HUES64 (cell line): Measurements from ENCODE around the gene OPA3.

Experiments
- H3K27ac ChIP-seq: 2 replicates; pipeline ENCODE4 v1.7.0; 2013; ENCODE audit warnings: low read depth, low read length, inconsistent platforms
- H3K27me3 ChIP-seq: 2 replicates; pipeline ENCODE4 v1.6.1; 2013; ENCODE audit warnings: mild to moderate bottlenecking, low read length; ENCODE audit not compliant: insufficient read depth
- H3K36me3 ChIP-seq: 2 replicates; pipeline ENCODE4 v1.6.1; 2013; ENCODE audit warnings: mild to moderate bottlenecking, low read length; ENCODE audit not compliant: insufficient read depth
- H3K4me1 ChIP-seq: 2 replicates; pipeline ENCODE4 v1.6.1; 2013; ENCODE audit warnings: mild to moderate bottlenecking, low read length, moderate library complexity; ENCODE audit not compliant: insufficient read depth
- H3K4me3 ChIP-seq: 2 replicates; pipeline ENCODE4 v1.5.1; 2013; ENCODE audit warnings: mild to moderate bottlenecking, low read length, moderate library complexity
- H3K9ac ChIP-seq: 2 replicates; pipeline ENCODE4 v1.6.1; 2013; ENCODE audit warnings: mild to moderate bottlenecking, low read depth, low read length
- H3K9me3 ChIP-seq: 2 replicates; pipeline ENCODE4 v1.6.1; 2013; ENCODE audit warnings: low read depth, low read length; ENCODE audit not compliant: insufficient read depth
- WGBS: fragments of 150-250, 120-280 bp; methylation state at CpG from one replicate; pipeline ENCODE4 v1.1.7; 2013; ENCODE audit warnings: missing lambda C conversion rate; 5-methylcytosine and 5-hydroxymethylcytosine counted together

Gene OPA3

DNA sequence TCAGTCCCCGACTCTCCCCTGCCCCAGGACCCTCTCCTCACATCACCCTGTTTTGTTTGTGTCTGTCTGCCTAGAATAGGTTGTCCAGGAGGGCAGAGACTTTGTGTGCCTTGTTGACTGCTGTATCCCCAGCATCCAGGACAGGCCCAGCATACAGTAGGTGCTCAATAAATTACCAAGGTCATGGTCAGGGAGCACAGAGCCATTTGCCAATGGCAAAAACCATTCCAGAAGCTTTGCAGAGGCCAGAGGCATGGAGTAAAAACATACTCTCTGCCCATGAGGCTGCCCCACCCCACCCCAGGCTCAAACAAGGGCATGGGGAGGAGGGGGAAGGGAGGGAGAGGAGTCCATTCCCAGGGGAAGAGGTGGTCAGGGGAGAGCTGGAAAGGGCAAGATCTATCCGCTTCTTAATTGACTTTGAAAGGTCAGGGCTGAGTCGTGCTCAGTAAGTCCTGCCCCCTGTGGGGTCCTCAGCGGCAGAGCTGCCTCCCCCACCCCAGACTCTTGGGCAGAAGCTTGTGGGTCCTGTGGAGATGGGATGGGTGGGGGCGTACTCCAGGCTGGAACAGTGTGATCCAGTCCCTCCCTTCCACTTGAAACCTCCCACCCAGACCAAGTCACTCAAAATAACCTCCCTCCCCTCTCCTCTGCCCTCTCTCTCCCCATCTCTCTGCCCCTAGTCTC is 13.0 kb upstream of the OPA3 start:
- Histone ChIP-seq H3K9ac (no peak overlapping the region), H3K4me1 (0 out of 2 replicates have a peak, but pooled peaks cover 7% of the 10 kb centered on the region), H3K36me3 (no peaks in the 10 kb centered on the region), H3K27ac (no peak overlapping the region), H3K9me3 (no peaks in the 10 kb centered on the region), H3K4me3 (peak overlapping the region; percentile 48), H3K27me3 (peaks cover 61% of the 10 kb centered on the region)
- WGBS, result 9% methylated on average over 5 of the region's 5 CpGs

DNA sequence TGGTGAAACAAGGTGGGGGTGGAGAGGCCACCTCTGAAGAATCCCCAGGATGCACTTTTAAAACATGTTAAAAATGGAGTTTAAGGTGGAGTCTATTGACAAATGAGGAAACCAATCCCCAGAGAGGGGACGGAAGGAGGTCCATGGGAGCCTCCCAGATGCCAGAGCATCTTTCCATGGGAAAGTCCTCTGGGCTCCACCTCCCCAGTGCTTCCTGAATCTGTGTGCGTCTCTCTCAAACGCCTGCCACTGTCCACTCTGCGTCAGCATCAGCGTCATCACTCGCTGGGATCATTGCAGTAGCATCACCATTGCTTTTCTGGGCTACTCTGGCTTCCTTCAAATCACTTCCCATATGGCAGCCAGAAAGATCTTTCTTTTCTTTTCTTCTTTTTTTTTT is 11.2 kb upstream of the OPA3 start:
- no peaks in the 10 kb centered on the region for H3K36me3 ChIP-seq
- H3K27me3 ChIP-seq, result peaks cover 59% of the 10 kb centered on the region
- 86% methylated on average over 6 of the region's 6 CpGs for WGBS
- no peaks in the 10 kb centered on the region for H3K9me3 ChIP-seq
- 0 out of 2 replicates have a peak, but pooled peaks cover 7% of the 10 kb centered on the region for H3K4me1 ChIP-seq
- no peak overlapping the region for H3K4me3 ChIP-seq
- H3K27ac ChIP-seq, result no peak overlapping the region
- no peak overlapping the region for H3K9ac ChIP-seq

DNA sequence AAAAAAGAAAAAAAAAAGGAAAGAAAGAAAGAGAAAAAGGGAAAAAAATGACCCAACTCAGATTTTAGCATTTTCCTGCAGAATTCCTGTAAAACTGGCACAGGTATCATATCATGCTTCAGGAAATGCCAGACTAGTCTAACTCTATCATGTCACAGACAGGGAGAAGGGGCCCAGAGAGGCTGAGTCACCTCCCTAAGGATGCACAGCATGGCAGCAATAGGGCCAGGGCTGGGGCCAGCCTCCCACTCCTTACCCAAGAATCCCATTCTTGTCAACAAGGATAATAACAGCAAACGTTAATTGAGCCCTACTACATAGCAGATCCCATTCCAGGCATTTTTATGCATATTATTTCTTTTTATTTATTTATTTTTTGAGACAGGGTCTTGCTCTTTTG is 8.9 kb upstream of the OPA3 start:
- Histone ChIP-seq H3K36me3 (no peaks in the 10 kb centered on the region), H3K27me3 (peaks cover 42% of the 10 kb centered on the region), H3K9ac (no peak overlapping the region), H3K27ac (no peak overlapping the region), H3K4me3 (no peak overlapping the region), H3K4me1 (0 out of 2 replicates have a peak, but pooled peaks cover 3% of the 10 kb centered on the region), H3K9me3 (no peaks in the 10 kb centered on the region)
- 7% methylated on average over 1 of the region's 1 CpG for WGBS

DNA sequence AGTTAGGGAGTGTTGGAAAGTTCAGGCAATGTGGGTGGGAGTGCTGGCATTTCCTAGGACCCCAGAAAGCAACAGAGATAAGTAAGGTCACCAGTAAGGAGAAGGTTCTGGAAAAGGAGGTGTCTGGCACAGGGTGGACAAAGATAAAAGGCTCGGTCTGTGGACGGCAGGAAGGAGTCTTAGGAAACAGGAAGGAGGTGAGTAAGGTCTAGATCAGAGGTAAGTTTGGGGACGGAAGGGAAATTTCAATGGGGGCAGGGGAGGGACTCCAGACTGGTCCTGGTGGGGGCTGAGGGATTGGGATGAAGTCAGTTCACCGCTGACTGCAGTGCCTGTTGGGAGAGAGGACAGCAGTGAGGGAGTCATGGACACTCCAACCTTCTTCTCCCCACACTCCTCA is 7.8 kb upstream of the OPA3 start:
- H3K9ac ChIP-seq, result no peak overlapping the region
- H3K4me3 ChIP-seq, result no peak overlapping the region
- H3K36me3 ChIP-seq, result no peaks in the 10 kb centered on the region
- no peak overlapping the region for H3K27ac ChIP-seq
- peaks cover 31% of the 10 kb centered on the region for H3K27me3 ChIP-seq
- 84% methylated on average over 3 of the region's 4 CpGs for WGBS
- H3K9me3 ChIP-seq, result no peaks in the 10 kb centered on the region
- H3K4me1 ChIP-seq, result 0 out of 2 replicates have a peak, but pooled peaks cover under 1% of the 10 kb centered on the region

DNA sequence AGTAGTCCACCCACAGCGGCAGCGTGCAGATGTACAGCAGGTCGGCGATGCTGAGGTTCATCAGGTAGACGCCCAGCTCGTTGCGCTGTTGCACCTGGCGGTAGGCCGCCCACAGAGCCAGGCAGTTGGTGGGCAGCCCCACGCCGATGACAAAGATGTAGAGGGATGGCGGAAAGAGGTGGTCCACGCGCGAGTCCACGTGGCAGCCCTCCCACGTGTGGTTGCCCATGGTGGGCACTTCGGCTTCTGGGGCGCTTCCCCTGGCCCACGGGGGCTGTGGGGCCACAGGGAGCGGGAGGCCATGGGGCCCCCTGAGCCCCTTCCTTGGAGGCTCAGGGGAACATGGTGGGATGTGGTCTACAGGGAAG is 7.0 kb upstream of the OPA3 start:
- Histone ChIP-seq H3K27me3 (peaks cover 23% of the 10 kb centered on the region), H3K4me3 (no peak overlapping the region), H3K27ac (no peak overlapping the region), H3K36me3 (no peaks in the 10 kb centered on the region), H3K9me3 (no peaks in the 10 kb centered on the region), H3K9ac (no peak overlapping the region), H3K4me1 (no peaks in the 10 kb centered on the region)
- WGBS, result 95% methylated on average over 21 of the region's 21 CpGs

DNA sequence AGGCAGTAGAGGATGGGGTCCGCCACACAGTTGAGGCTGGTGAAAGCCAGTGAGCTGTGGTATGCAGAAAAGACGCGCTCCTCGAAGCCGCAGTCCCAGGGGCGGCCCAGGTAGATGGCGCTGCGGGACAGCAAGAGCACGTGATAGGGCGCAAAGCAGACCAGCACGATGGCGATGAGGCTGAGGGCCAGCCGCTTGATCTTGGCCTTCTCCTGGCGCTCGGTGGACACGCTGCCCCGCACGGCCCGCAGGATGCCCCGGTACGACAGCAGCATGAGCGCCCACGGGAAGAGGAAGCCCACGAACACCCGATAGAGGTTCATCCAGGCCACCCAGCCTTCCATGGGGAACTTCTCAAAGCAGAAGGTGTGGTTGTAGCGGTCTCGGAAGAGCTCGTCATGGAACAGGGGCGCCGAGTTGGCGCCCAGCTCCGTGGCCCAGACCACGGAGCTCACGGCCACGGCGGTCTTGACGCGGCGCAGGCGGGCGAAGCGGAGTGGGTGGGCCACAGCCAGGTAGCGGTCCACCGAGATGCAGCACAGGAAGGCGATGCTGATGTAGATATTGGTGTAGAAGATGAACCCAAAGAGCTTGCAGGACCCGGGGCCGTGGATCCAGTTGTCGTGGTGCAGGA is 6.5 kb upstream of the OPA3 start:
- no peaks in the 10 kb centered on the region for H3K9me3 ChIP-seq
- H3K4me1 ChIP-seq, result no peaks in the 10 kb centered on the region
- H3K36me3 ChIP-seq, result no peaks in the 10 kb centered on the region
- H3K4me3 ChIP-seq, result no peak overlapping the region
- H3K9ac ChIP-seq, result no peak overlapping the region
- WGBS, result 64% methylated on average over 48 of the region's 48 CpGs
- H3K27ac ChIP-seq, result no peak overlapping the region
- peaks cover 21% of the 10 kb centered on the region for H3K27me3 ChIP-seq

DNA sequence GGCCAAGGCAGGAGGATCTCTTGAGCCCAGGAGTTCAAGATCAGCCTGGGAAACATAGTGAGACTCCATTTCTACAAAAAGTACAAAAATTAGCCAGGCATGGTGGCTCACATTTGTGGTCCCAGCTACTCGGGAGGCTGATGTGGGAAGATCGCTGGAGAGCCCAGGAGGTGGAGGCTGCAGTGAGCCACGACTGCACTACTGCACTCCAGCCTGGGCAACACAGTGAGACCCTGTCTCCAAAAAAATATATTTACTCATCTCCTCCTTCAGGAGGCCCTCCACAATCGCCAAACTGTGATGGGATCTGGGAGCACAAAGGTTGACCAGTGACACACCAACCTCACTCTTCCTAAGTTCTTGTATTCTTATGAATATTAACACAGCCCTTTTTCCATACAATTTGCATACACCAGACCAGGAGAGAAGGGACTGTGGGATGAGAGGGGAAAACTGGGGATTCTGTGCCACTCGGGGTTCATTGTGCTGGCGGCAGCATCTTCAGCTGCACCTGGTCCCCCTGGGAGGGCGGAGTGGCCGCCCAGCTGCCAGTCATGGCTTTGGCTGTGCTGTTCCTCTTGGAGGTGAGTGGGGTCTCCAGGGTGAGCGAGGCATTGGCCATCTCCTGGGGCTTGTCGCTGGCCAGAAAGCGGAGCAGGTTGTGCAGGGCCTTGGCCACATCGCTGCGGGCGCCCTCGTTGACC is 5.8 kb upstream of the OPA3 start:
- no peak overlapping the region for H3K9ac ChIP-seq
- WGBS, result 74% methylated on average over 15 of the region's 15 CpGs
- no peaks in the 10 kb centered on the region for H3K9me3 ChIP-seq
- no peak overlapping the region for H3K27ac ChIP-seq
- peaks cover 21% of the 10 kb centered on the region for H3K27me3 ChIP-seq
- H3K4me1 ChIP-seq, result no peaks in the 10 kb centered on the region
- no peaks in the 10 kb centered on the region for H3K36me3 ChIP-seq
- H3K4me3 ChIP-seq, result no peak overlapping the region

DNA sequence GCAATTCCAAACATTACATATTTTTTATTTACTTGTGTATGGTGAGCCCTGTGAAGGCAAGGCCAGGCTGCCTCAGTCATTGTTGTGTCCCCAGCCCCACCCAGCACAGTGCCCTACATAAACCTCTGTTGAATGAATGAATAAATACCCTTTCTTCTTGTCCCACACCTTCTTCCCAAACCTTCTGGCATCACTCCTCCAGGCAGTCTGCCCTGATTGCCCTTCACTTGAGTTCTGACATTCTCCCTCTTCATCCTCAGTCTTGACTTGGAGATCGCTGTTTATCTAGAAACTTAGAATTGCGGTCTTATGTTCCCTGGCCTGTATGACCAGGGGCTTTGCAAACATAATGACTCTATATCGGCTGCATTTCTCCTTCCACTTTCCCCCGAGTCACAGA is 5.2 kb upstream of the OPA3 start:
- Histone ChIP-seq H3K27me3 (peaks cover 21% of the 10 kb centered on the region), H3K4me1 (no peaks in the 10 kb centered on the region), H3K36me3 (no peaks in the 10 kb centered on the region), H3K9ac (no peak overlapping the region), H3K4me3 (no peak overlapping the region), H3K9me3 (no peaks in the 10 kb centered on the region), H3K27ac (no peak overlapping the region)
- WGBS, result 93% methylated on average over 4 of the region's 4 CpGs

DNA sequence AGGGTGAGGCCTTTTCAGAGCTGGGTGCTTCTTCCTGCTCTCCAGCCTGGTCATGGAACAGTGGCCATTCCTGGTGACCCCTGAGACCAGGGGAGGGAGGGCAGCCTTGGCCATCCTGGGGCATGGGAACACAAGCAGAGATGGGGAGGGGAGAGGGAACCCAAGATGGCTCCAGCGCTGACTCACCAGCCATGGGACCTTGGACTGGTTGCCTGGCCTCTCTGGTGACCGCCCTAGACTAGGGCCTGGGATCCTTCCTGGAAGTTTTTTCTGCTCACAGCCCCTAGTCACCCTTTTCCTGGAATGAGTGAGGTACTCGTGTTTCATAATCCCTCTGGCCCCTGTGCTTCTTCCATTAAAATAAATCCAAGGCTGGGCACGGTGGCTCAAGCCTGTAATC is 3.3 kb upstream of the OPA3 start:
- 93% methylated on average over 4 of the region's 4 CpGs for WGBS
- no peaks in the 10 kb centered on the region for H3K9me3 ChIP-seq
- H3K27me3 ChIP-seq, result peaks cover 21% of the 10 kb centered on the region
- H3K9ac ChIP-seq, result no peak overlapping the region
- H3K27ac ChIP-seq, result no peak overlapping the region
- H3K36me3 ChIP-seq, result no peaks in the 10 kb centered on the region
- H3K4me1 ChIP-seq, result no peaks in the 10 kb centered on the region
- no peak overlapping the region for H3K4me3 ChIP-seq

DNA sequence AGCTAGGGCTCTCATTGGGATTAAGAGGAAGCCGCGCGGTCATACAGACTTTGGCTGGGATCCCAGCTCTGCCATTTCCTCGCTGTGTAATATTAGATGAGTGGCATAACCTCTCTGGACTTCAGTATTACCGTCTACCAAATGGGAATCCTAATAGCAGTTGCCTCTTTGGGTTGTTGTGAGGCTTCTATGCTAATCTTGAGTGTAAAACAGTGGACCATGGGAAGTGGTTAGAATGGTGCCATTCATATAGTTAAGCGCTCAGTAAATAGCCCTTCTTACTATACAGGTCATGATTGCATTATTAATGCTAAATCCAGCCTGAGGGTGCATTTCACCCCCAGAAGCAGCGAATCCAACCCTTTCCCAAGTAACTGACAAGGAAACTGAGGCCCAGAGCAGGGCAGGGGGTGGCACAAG is 566 bp upstream of the OPA3 start:
- H3K9ac ChIP-seq, result 0 out of 2 replicates have a peak overlapping the region, but pooled peaks have one; percentile 15
- 45% methylated on average over 7 of the region's 7 CpGs for whole genome bisulfite sequencing
- peak overlapping the region; percentile 78 for H3K4me3 ChIP-seq
- H3K27me3 ChIP-seq, result no peaks in the 10 kb centered on the region; the same call in 1 of the 2 replicates
- no peaks in the 10 kb centered on the region for H3K36me3 ChIP-seq
- H3K4me1 ChIP-seq, result no peaks in the 10 kb centered on the region
- peak overlapping the region; percentile 74 for H3K27ac ChIP-seq
- H3K9me3 ChIP-seq, result no peaks in the 10 kb centered on the region

DNA sequence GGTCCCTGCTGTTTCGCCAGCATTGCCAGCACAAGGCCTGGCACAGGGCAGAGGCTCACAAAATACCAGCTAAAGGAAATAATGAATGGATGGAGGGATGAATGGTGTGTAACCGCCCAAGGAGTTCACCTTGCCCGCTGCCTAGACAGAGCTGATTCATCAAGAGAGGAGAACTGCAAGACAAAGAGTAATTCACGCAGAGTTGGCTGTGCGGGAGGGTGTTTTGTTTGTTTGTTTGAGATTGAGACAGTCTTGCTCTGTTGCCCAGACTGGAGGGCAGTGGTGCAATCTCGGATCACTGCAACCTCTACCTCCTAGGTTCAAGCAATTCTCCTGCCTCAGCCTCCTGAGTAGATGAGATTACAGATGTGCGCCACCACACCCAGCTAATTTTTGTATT is 3.0 kb downstream of the OPA3 start:
- H3K27ac ChIP-seq, result no peak overlapping the region
- 94% methylated on average over 7 of the region's 7 CpGs for WGBS
- H3K9ac ChIP-seq, result no peak overlapping the region
- H3K4me1 ChIP-seq, result peaks cover 13% of the 10 kb centered on the region
- no peak overlapping the region for H3K4me3 ChIP-seq
- no peaks in the 10 kb centered on the region for H3K27me3 ChIP-seq
- no peaks in the 10 kb centered on the region for H3K9me3 ChIP-seq
- no peaks in the 10 kb centered on the region for H3K36me3 ChIP-seq
